ENCODE data around the gene COPS2. TPM values are rescaled to one million over a fixed set of nuclear protein-coding genes. Genes with fewer than 3 reads are reported as not detected.
"Not testable (repeated sequence)": the region's sequence is repeated elsewhere in the genome, so short reads cannot be mapped to it uniquely, and the experiment has no call there.

The COPS2 gene
- total RNA-seq, 1 donor = 85.9 TPM

GRCh38 chr15:49079340-49080039, 75.9 kb downstream of the COPS2 start:
- DNase-seq (ENCODE audit: low read depth) = no peak
- TF ChIP-seq CTCF (IDR thresholded peaks at IDR 0.05; ENCODE audit: insufficient read depth, low read depth, low read length) = no peak
- H3K4me3 ChIP-seq (ENCODE audit: low read depth, low read length) = no peak overlapping the region

DNA sequence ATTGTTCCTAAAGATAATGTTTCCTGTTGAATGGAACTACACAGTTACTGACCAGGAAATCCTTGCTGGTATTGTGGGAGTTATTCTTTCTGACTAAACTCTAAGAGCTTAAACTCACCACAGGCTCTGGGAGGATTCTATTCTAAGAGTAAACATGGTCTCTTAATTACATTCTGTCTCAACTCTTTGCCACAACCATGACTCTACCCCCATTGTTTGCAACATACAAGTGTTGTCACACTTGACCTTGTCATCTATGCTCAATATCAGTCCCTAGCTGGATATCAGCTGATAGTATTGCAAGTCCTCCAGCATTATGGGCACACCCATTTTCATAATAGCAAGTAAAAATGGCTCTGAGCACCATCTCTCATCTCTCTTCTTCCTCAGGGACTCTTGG, 79.5 kb downstream of the COPS2 start:
- no peak for TF ChIP-seq CTCF (IDR thresholded peaks at IDR 0.05; ENCODE audit: insufficient read depth, low read depth, low read length)
- DNase-seq (ENCODE audit: low read depth) = peak; percentile 55
- H3K4me3 ChIP-seq (ENCODE audit: low read depth, low read length) = no peak overlapping the region

GRCh38 chr15:49074589-49075287, 80.7 kb downstream of the COPS2 start:
- H3K4me3 ChIP-seq (ENCODE audit: low read depth, low read length) = not testable (repeated sequence)

More at GRCh38 chr15:49074589-49075287, 80.7 kb downstream of the COPS2 start:
- DNase-seq (ENCODE audit: low read depth) = not testable (repeated sequence)

Small RNAs within 50 kb of the gene (small RNA-seq; reads per million reads assigned to genes)
- gene MIR4716 = not detected
- gene RF00019 = not detected
- not detected for gene RN7SL307P

Other genes with a start within 250 kb of the COPS2 start
- gene SHC4, start 191.7 kb downstream of the COPS2 start, total RNA-seq = 2.3 and 3.5 TPM in 2 replicates
- 43.5 and 74.3 TPM in 2 replicates for gene SECISBP2L, start 109.2 kb downstream of the COPS2 start, total RNA-seq
- gene GALK2, start 14.6 kb upstream of the COPS2 start, total RNA-seq = 38.7 and 58.7 TPM in 2 replicates

All from fibroblast of villous mesenchyme (primary cell).